ENCODE measurements around the gene PLD6.

GRCh38 chr17:17172990-17173389 lies 33.1 kb downstream of the PLD6 start:
- TF ChIP-seq FOXP2 (optimal IDR thresholded peaks at IDR 0.05; ENCODE audit: borderline replicate concordance, extremely low read depth, extremely low read length, insufficient read depth) (no peak), TAF1 (IDR thresholded peaks at IDR 0.05; ENCODE audit: borderline replicate concordance, insufficient read depth, low read length) (no peak), REST (IDR thresholded peaks at IDR 0.05; ENCODE audit: insufficient read depth in 1 of 2, low read depth in 2 of 2, low read length in 2 of 2) (no peak), POLR2AphosphoS5 (IDR thresholded peaks at IDR 0.05; ENCODE audit: low read depth, low read length) (no peak)
